SH-SY5Y (cell line): ENCODE data around the gene OR8K3.

Experiments
- GATA2 ChIP-seq: IDR thresholded peaks from 2 replicates; pipeline ENCODE4 v1.6.1; 2011; ENCODE audit warnings: mild to moderate bottlenecking, low read depth, low read length
- GATA3 ChIP-seq: IDR thresholded peaks from 2 replicates; pipeline ENCODE4 v1.6.1; 2011; ENCODE audit warnings: low read depth, mild to moderate bottlenecking, low read length, moderate library complexity

- TF ChIP-seq GATA3 (no peak), GATA2 (no peak)
Measured at GRCh38 chr11:56333156-56333555, 18.2 kb downstream of the OR8K3 start.
